Measurements from ENCODE around the gene KLF11.

DNA sequence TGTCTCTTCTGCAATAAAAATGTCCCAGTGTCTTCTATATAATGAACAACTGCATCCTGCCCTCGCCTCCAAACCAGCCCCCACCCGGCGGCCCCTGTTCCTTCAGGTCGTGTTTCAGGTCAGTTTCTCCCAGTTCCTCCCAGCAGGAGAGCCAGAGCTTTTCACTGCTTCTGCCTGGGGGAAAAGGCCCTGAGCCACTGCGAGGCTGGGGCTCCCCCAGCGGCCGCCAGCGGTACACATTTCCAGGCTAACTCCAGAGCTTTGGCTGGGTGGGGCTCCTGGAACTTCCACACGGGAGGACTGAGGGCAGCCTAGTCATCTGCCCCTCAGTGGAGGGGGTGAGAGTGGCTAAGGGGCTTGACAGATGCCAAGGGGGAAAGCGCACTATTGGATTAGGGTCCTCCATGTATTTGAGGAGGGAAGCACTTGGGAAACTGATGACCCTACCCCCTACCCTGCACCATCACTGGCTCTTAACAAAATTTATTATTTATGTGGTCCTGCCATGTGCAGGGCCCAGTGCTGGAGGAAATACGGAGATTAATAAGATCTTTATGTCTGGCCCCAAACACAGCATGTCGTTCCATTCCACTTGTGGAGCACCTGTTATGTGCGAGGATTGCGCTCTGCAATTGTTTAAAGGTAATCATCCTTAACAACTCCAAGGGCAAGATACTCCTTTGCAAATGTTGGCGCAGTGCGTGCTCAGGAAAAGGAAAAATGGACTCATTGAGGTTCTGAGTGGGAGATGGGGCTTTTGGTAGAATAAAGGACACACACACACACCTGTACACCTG is 54.2 kb downstream of the KLF11 start:
- TF ChIP-seq POLR2A (IDR thresholded peaks at IDR 0.05) (no peak), POLR2AphosphoS5 (IDR thresholded peaks at IDR 0.05) (peak in 1 of 3 donors; percentile 19), EP300 (IDR thresholded peaks at IDR 0.05) (no peak)

All from stomach (tissue), 4 donors.